HCT116 (cell line): ENCODE data around the gene TCF20. TPM values are rescaled to one million over a fixed set of nuclear protein-coding genes. Genes with fewer than 3 reads are reported as not detected.

ENCODE experiments used
- ATAC-seq: fragments of 200-7000 bp; cut with Tn5 transposase; 2 replicates; pipeline ENCODE4 v1.9.1; 2020; ENCODE audit warnings: mild to moderate bottlenecking, moderate library complexity
- BruUV-seq: library from RNA; stranded (reverse); fragments of 400-500 nt; replicated peaks from 2 replicates; lab custom pipeline; 2021; lab: Mats Ljungman, UMichigan
- CTCF ChIA-PET: fragments of 300-600 bp; sonication (Branson Sonifier 250); formaldehyde crosslinking; loops from one replicate; lab custom pipeline; 2021; ENCODE audit warnings: antibody characterized with exemption; lab: Charles Lee
- POLR2A ChIA-PET: fragments of 300-600, 350-600 bp; sonication (Branson Sonifier 250); formaldehyde crosslinking; loops from one replicate; lab custom pipeline; 2021; ENCODE audit warnings: antibody characterized with exemption; lab: Charles Lee
- RAD21 ChIA-PET, 2 experiments: fragments of 300-600 bp; sonication (Branson Sonifier 250); formaldehyde crosslinking; loops; one replicate each; lab custom pipeline; 2023; ENCODE audit warnings: low total read pairs in 2 of 2; ENCODE audit not compliant: uncharacterized antibody in 2 of 2, unreplicated experiment in 2 of 2, low non-redundant PET in 1 of 2; lab: Charles Lee
- DNase-seq: peaks from one replicate; pipeline ENCODE4 v3.0.0-alpha.2; 2010; ENCODE audit warnings: low read depth, low spot score
- H2AFZ ChIP-seq: fragments of 200-600 bp; shearing (Covaris generic), sonication (generic); 2 replicates; pipeline ENCODE4 v1.6.1; 2017; ENCODE audit warnings: low read depth, mixed run types, mixed read lengths, antibody characterized with exemption, low read length; ENCODE audit not compliant: poor library complexity, severe bottlenecking
- H3K27ac ChIP-seq: 2 replicates; pipeline ENCODE4 v1.5.1; 2012; ENCODE audit warnings: low read depth, low read length
- H3K27me3 ChIP-seq: fragments of 200-600 bp; sonication (generic); 2 replicates; pipeline ENCODE4 v1.6.1; 2016; ENCODE audit warnings: mixed run types, low read length, mixed read lengths; ENCODE audit not compliant: insufficient read depth
- H3K36me3 ChIP-seq, 2 experiments: fragments of 200-500 bp in 1 of 2; fragments of 200-600 bp in 1 of 2; sonication (Bioruptor generic) in 1 of 2; sonication (generic) in 1 of 2; 2 replicates each; pipeline versions ENCODE4 v1.5.1 to v1.6.1; 2014 to 2016; ENCODE audit warnings: low read length in 2 of 2, inconsistent platforms in 1 of 2, mixed read lengths in 1 of 2, mixed run types in 1 of 2; ENCODE audit not compliant: insufficient read depth in 2 of 2, control insufficient read depth in 1 of 2
- H3K4me1 ChIP-seq, 2 experiments: fragments of 200-600 bp in 1 of 2; sonication (generic) in 1 of 2; 2 replicates each; pipeline versions ENCODE4 v1.5.1 to v1.6.1; 2012 to 2017; ENCODE audit warnings: low read length in 2 of 2, inconsistent platforms in 1 of 2, mild to moderate bottlenecking in 1 of 2, mixed read lengths in 1 of 2, mixed run types in 1 of 2, moderate library complexity in 1 of 2; ENCODE audit not compliant: insufficient read depth in 2 of 2, control insufficient read depth in 1 of 2
- H3K4me2 ChIP-seq: fragments of 200-600 bp; sonication (generic); 2 replicates; pipeline ENCODE4 v1.6.1; 2017; ENCODE audit warnings: mixed run types, low read length, mixed read lengths
- H3K4me3 ChIP-seq, 2 experiments: fragments of 200-600 bp in 1 of 2; sonication (generic) in 1 of 2; replicated peaks in 1 of 2; 2 replicates each; pipeline ENCODE4 v1.5.1; 2011 to 2016; ENCODE audit warnings: low read length in 2 of 2, control low read depth in 1 of 2, low read depth in 1 of 2, mild to moderate bottlenecking in 1 of 2, mixed read lengths in 1 of 2, mixed run types in 1 of 2
- H3K79me2 ChIP-seq: fragments of 200-600 bp; sonication (generic); 2 replicates; pipeline ENCODE4 v1.6.1; 2017; ENCODE audit warnings: mild to moderate bottlenecking, mixed run types, low read length, moderate library complexity, mixed read lengths; ENCODE audit not compliant: insufficient read depth
- H3K9ac ChIP-seq: fragments of 200-600 bp; sonication (generic); 2 replicates; pipeline ENCODE4 v1.6.1; 2016; ENCODE audit warnings: low read length, mixed read lengths
- H3K9me2 ChIP-seq: fragments of 200-600 bp; sonication (generic), shearing (Covaris generic); 2 replicates; pipeline ENCODE4 v1.6.1; 2017; ENCODE audit warnings: mixed run types, mild to moderate bottlenecking, moderate library complexity; ENCODE audit not compliant: insufficient read depth
- H3K9me3 ChIP-seq, 2 experiments: fragments of 200-500 bp in 1 of 2; fragments of 200-600 bp in 1 of 2; sonication (Bioruptor generic) in 1 of 2; sonication (generic) in 1 of 2; 2 replicates each; pipeline ENCODE4 v1.6.1; 2014 to 2017; ENCODE audit warnings: low read length in 2 of 2, mixed read lengths in 2 of 2, inconsistent platforms in 1 of 2, low read depth in 1 of 2, mild to moderate bottlenecking in 1 of 2, mixed run types in 1 of 2, moderate library complexity in 1 of 2; ENCODE audit not compliant: control insufficient read depth in 1 of 2, insufficient read depth in 1 of 2
- H4K20me1 ChIP-seq: fragments of 200-600 bp; sonication (generic), shearing (Covaris generic); 2 replicates; pipeline ENCODE4 v1.6.1; 2017; ENCODE audit warnings: mixed run types, mild to moderate bottlenecking, moderate library complexity; ENCODE audit not compliant: insufficient read depth
- CBX3 ChIP-seq: IDR thresholded peaks from 2 replicates; pipeline ENCODE4 v1.6.1; 2012; ENCODE audit warnings: low read depth
- EZH2 ChIP-seq: fragments of 200-600 bp; sonication (generic); IDR thresholded peaks from 2 replicates; pipeline ENCODE4 v1.6.1; 2017; ENCODE audit warnings: antibody characterized with exemption, mixed run types
- FOSL1 ChIP-seq: IDR thresholded peaks from 2 replicates; pipeline ENCODE4 v1.6.1; 2012; ENCODE audit warnings: low read depth
- POLR2A ChIP-seq: IDR thresholded peaks from 2 replicates; pipeline ENCODE4 v1.7.0; 2011; ENCODE audit warnings: borderline replicate concordance; ENCODE audit not compliant: insufficient read depth, insufficient read length; ENCODE audit errors: extremely low read depth
- POLR2AphosphoS5 ChIP-seq: IDR thresholded peaks from 2 replicates; pipeline ENCODE4 v1.6.1; 2011; ENCODE audit warnings: mild to moderate bottlenecking, low read depth, low read length, moderate library complexity
- RAD21 ChIP-seq: IDR thresholded peaks from 2 replicates; pipeline ENCODE4 v1.6.1; 2012; ENCODE audit warnings: low read depth, mild to moderate bottlenecking
- SIN3A ChIP-seq: IDR thresholded peaks from 2 replicates; pipeline ENCODE4 v1.6.1; 2012; ENCODE audit warnings: low read depth
- SP1 ChIP-seq: IDR thresholded peaks from 2 replicates; pipeline ENCODE4 v1.6.1; 2012; ENCODE audit warnings: low read depth
- SRF ChIP-seq: IDR thresholded peaks from 2 replicates; pipeline ENCODE4 v1.6.1; 2012; ENCODE audit warnings: low read depth
- intact Hi-C: fragments of 100-400 bp; cut with micrococcal nuclease; formaldehyde crosslinking; loops from 2 replicates; pipeline ENCODE4 v1.10.0; 2022
- total RNA-seq: library from RNA; stranded (reverse); gene quantifications from one replicate; pipeline ENCODE4 v1.2.1, GENCODE V29; 2021; ENCODE audit not compliant: unreplicated experiment
- TF ChIP-seq, protein P1 (sequence below): IDR thresholded peaks from 2 replicates; pipeline ENCODE4 v1.6.1; 2011; ENCODE audit warnings: mild to moderate bottlenecking, low read length, moderate library complexity; ENCODE audit not compliant: insufficient replicate concordance; ENCODE audit errors: extremely low read depth
- TF ChIP-seq, protein P2 (sequence below): IDR thresholded peaks from 2 replicates; pipeline ENCODE4 v1.6.1; 2012
- TF ChIP-seq, protein P3 (sequence below), 3 experiments: fragments of 200-600 bp in 1 of 3; sonication (generic) in 1 of 3; IDR thresholded peaks in 2 of 3; conservative IDR thresholded peaks in 1 of 3; 2 replicates each; pipeline ENCODE4 v1.5.1; 2012 to 2017; ENCODE audit warnings: low read depth in 2 of 3, low read length in 2 of 3, antibody characterized with exemption in 1 of 3, borderline replicate concordance in 1 of 3, control low read depth in 1 of 3, mild to moderate bottlenecking in 1 of 3, mixed read lengths in 1 of 3, mixed run types in 1 of 3, moderate library complexity in 1 of 3; ENCODE audit not compliant: insufficient read depth in 1 of 3
- TF ChIP-seq, protein P4 (sequence below): IDR thresholded peaks from 2 replicates; pipeline ENCODE4 v1.6.1; 2012

Gene TCF20
- total RNA-seq, 1 experiment from 2014 or later: 66.7 TPM

DNA sequence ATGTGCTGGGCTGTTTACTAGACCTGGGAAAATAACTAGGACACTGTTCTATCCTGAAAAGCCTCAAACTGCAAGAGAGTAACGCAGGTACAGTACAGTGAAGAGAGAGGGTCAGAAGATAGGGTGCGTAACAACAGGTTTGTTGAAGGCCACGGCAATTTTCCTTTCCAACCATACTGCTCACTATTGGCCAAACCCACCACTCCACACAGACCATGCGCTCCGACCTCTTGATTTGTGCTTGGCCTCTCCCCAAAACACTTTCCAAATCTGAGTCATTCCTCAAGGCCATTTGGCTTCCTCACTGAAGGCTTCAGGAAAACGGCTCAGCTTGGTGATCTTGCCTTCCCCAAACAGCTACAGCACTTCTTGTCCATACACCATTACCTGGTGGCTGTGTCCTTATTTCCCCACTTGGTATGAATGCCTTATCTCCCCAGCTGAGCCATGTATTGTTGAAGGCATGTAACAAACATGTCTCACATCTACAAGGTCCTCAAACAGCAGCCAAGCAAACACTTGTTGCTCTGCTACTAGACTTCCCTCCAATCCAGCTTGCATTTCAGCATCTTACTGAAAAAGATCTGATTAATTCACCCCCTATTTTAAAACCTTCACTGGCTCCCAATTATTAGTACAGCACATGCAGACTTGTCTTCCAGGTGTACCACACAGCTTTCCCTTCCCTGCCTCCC is 40.9 kb downstream of the TCF20 start:
- POLR2A ChIA-PET: no interaction called here
- H3K27me3 ChIP-seq: no peaks in the 10 kb centered on the region
- no peak for DNase-seq
- H3K9me3 ChIP-seq: no peaks in the 10 kb centered on the region
- H3K9ac ChIP-seq: no peak overlapping the region
- no peak overlapping the region for H2AFZ ChIP-seq
- H3K4me3 ChIP-seq: no peak overlapping the region
- ATAC-seq: no peak
- H3K9me2 ChIP-seq: no peaks in the 10 kb centered on the region
- CTCF ChIA-PET: no interaction called here
- intact Hi-C loops: no loop called here
- TF ChIP-seq POLR2AphosphoS5 (no peak), SIN3A (no peak), FOSL1 (no peak)
- H3K36me3 ChIP-seq: no peaks in the 10 kb centered on the region
- no TSS peak for BruUV-seq
- H3K27ac ChIP-seq: no peak overlapping the region
- peaks cover 89% of the 10 kb centered on the region for H3K79me2 ChIP-seq
- H3K4me2 ChIP-seq: no peak overlapping the region
- H4K20me1 ChIP-seq: peaks cover 7% of the 10 kb centered on the region; the same call in 1 of the 2 replicates
- no peaks in the 10 kb centered on the region for H3K4me1 ChIP-seq
- RAD21 ChIA-PET: no interaction called here

DNA sequence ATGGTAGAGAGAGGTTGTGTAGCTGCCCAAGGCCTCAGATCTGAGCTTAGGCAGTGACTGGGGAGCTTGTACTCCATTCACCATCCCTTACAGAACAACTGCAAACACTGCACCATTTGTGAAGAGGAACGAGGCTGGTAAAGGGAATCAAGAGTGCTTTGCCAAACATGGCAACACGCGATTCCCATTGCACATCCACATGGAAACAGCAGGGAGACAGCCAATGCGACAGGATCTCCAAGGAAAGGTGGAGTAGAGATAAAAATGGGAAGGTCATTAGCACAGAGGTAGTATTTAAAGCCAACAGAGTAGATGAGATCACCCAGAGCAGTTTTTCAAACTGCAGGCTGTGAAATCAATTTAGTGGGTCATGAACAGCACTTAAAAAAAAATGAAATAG is 42.0 kb downstream of the TCF20 start:
- Histone ChIP-seq H3K27ac (no peak overlapping the region), H3K27me3 (no peaks in the 10 kb centered on the region), H2AFZ (no peak overlapping the region), H3K36me3 (no peaks in the 10 kb centered on the region), H4K20me1 (peaks cover 7% of the 10 kb centered on the region; the same call in 1 of the 2 replicates), H3K9ac (no peak overlapping the region), H3K79me2 (peaks cover 88% of the 10 kb centered on the region), H3K9me3 (no peaks in the 10 kb centered on the region), H3K4me3 (no peak overlapping the region), H3K9me2 (no peaks in the 10 kb centered on the region), H3K4me1 (no peaks in the 10 kb centered on the region), H3K4me2 (no peak overlapping the region)
- BruUV-seq: no TSS peak
- ChIA-PET CTCF (no interaction called here), RAD21 (no interaction called here), POLR2A (no interaction called here)
- ATAC-seq: no peak
- TF ChIP-seq SRF (no peak), POLR2A (no peak), RAD21 (no peak), EZH2 (no peak), SP1 (no peak), CBX3 (no peak)
- TF ChIP-seq, protein P1, sequence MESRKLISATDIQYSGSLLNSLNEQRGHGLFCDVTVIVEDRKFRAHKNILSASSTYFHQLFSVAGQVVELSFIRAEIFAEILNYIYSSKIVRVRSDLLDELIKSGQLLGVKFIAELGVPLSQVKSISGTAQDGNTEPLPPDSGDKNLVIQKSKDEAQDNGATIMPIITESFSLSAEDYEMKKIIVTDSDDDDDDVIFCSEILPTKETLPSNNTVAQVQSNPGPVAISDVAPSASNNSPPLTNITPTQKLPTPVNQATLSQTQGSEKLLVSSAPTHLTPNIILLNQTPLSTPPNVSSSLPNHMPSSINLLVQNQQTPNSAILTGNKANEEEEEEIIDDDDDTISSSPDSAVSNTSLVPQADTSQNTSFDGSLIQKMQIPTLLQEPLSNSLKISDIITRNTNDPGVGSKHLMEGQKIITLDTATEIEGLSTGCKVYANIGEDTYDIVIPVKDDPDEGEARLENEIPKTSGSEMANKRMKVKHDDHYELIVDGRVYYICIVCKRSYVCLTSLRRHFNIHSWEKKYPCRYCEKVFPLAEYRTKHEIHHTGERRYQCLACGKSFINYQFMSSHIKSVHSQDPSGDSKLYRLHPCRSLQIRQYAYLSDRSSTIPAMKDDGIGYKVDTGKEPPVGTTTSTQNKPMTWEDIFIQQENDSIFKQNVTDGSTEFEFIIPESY: no peak
- TF ChIP-seq, protein P2, sequence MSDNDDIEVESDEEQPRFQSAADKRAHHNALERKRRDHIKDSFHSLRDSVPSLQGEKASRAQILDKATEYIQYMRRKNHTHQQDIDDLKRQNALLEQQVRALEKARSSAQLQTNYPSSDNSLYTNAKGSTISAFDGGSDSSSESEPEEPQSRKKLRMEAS: no peak
- TF ChIP-seq, protein P3, sequence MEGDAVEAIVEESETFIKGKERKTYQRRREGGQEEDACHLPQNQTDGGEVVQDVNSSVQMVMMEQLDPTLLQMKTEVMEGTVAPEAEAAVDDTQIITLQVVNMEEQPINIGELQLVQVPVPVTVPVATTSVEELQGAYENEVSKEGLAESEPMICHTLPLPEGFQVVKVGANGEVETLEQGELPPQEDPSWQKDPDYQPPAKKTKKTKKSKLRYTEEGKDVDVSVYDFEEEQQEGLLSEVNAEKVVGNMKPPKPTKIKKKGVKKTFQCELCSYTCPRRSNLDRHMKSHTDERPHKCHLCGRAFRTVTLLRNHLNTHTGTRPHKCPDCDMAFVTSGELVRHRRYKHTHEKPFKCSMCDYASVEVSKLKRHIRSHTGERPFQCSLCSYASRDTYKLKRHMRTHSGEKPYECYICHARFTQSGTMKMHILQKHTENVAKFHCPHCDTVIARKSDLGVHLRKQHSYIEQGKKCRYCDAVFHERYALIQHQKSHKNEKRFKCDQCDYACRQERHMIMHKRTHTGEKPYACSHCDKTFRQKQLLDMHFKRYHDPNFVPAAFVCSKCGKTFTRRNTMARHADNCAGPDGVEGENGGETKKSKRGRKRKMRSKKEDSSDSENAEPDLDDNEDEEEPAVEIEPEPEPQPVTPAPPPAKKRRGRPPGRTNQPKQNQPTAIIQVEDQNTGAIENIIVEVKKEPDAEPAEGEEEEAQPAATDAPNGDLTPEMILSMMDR (IDR thresholded peaks at IDR 0.05 in 2 of 3, conservative IDR thresholded peaks at IDR 0.05 in 1 of 3; ENCODE audit: borderline replicate concordance in 1 of 3, insufficient read depth in 1 of 3, low read depth in 2 of 3, low read length in 2 of 3): no peak
- TF ChIP-seq, protein P4, sequence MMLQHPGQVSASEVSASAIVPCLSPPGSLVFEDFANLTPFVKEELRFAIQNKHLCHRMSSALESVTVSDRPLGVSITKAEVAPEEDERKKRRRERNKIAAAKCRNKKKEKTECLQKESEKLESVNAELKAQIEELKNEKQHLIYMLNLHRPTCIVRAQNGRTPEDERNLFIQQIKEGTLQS: no peak
- intact Hi-C loops: no loop called here
- no peak for DNase-seq
